Hepatocyte (in vitro differentiated cells): ENCODE measurements around the gene RASGRP3.

Source experiments
- EZH2 ChIP-seq: fragments of 200-600 bp; sonication (generic); IDR thresholded peaks from 2 replicates; pipeline ENCODE4 v1.6.1; 2016; ENCODE audit warnings: antibody characterized with exemption, mild to moderate bottlenecking, borderline replicate concordance
- EZH2phosphoT487 ChIP-seq: fragments of 200-600 bp; sonication (generic); IDR thresholded peaks from one replicate; pipeline ENCODE4 v1.6.1; 2018; ENCODE audit warnings: antibody characterized with exemption, mild to moderate bottlenecking, low read depth, moderate library complexity; ENCODE audit not compliant: unreplicated experiment, severe bottlenecking
- TF ChIP-seq, protein P1 (sequence below): fragments of 200-600 bp; sonication (generic); IDR thresholded peaks from 2 replicates; pipeline ENCODE4 v1.5.1; 2016; ENCODE audit warnings: antibody characterized with exemption, mild to moderate bottlenecking; ENCODE audit not compliant: poor library complexity

DNA sequence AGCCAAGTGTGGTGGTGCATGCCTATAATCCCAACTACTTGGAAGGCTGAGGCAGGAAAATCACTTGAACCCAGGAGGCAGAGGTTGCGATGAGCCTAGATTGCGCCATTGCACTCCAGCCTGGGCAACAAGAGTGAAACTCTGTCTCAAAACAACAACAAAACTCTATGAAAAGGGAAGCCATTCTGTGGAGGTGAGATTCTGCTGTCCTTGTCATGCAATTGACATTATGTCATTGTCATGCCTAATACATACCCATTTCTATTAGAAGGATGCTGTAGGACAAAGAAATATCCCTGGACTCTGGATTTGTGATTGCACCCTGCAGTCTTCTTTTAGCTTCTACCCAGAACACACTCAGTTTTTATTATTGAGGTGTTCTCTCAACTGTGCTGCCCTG is 8.6 kb downstream of the RASGRP3 start:
- no peak for TF ChIP-seq EZH2phosphoT487
- TF ChIP-seq, protein P1, sequence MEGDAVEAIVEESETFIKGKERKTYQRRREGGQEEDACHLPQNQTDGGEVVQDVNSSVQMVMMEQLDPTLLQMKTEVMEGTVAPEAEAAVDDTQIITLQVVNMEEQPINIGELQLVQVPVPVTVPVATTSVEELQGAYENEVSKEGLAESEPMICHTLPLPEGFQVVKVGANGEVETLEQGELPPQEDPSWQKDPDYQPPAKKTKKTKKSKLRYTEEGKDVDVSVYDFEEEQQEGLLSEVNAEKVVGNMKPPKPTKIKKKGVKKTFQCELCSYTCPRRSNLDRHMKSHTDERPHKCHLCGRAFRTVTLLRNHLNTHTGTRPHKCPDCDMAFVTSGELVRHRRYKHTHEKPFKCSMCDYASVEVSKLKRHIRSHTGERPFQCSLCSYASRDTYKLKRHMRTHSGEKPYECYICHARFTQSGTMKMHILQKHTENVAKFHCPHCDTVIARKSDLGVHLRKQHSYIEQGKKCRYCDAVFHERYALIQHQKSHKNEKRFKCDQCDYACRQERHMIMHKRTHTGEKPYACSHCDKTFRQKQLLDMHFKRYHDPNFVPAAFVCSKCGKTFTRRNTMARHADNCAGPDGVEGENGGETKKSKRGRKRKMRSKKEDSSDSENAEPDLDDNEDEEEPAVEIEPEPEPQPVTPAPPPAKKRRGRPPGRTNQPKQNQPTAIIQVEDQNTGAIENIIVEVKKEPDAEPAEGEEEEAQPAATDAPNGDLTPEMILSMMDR = no peak
- TF ChIP-seq EZH2 = no peak
